Right ventricle myocardium inferior (tissue), 1 donor: ENCODE data around the gene OR6S1. TPM values are rescaled to one million over a fixed set of nuclear protein-coding genes. Genes with fewer than 3 reads are reported as not detected.
"Not testable (repeated sequence)": the region's sequence is repeated elsewhere in the genome, so short reads cannot be mapped to it uniquely, and the experiment has no call there.

ENCODE experiments used
- ATAC-seq: fragments of 200-7000 bp; cut with Tn5 transposase; one replicate; pipeline ENCODE4 v1.9.1; 2020; ENCODE audit warnings: mild to moderate bottlenecking, moderate library complexity
- DNase-seq: peaks from one replicate; pipeline ENCODE4 v3.0.0; 2021; ENCODE audit errors: missing footprints
- intact Hi-C: fragments of 100-400 bp; cut with DNase I; formaldehyde crosslinking; loops from one replicate; pipeline ENCODE4 v1.11.0; 2022
- total RNA-seq: library from RNA; stranded (reverse); fragmentation: NEBNext Ultra II Directional; extraction: Animal tissue kit (Norgen Biotek cat#: 25700); gene quantifications from one replicate; pipeline ENCODE4 v1.2.1, GENCODE V29; 2021
- donor health status: DM: no; HTN: yes; CAD: no; lungs with severe emphysema.

The OR6S1 gene
- total RNA-seq, 1 donor from 2014 or later: not detected

- intact Hi-C loops: no loop called here
- ATAC-seq (no peak), DNase-seq (no peak)
These were observed 40.0 kb downstream of the OR6S1 start for GRCh38 chr14:20601522-20601921.

- ATAC-seq (no peak), DNase-seq (no peak)
- intact Hi-C loops: no loop called here
These were observed 44.4 kb downstream of the OR6S1 start for GRCh38 chr14:20597108-20597507.

GRCh38 chr14:20595726-20596125 lies 45.8 kb downstream of the OR6S1 start:
- intact Hi-C loops, ATAC-seq, DNase-seq: not testable (repeated sequence)

- ATAC-seq: no peak
- intact Hi-C loops: no loop called here
- no peak for DNase-seq
These were observed 48.9 kb downstream of the OR6S1 start for GRCh38 chr14:20592574-20592973.

GRCh38 chr14:20591235-20591634 lies 50.3 kb downstream of the OR6S1 start, which contains the start of gene RNASE12:
RNASE12 (minus strand) TSS chr14:20591376; CDS start chr14:20590723, 653 bp downstream.
- ATAC-seq (no peak), DNase-seq (no peak)
- intact Hi-C loops: no loop called here

Other genes starting within 250 kb of the OR6S1 start
- gene TEP1, start 228.2 kb downstream of the OR6S1 start, total RNA-seq: 8.2 TPM
- 0.62 TPM for gene KLHL33, start 205.5 kb downstream of the OR6S1 start, total RNA-seq
- gene OSGEP, start 186.9 kb downstream of the OR6S1 start, total RNA-seq: 18.8 TPM
- gene APEX1, start 186.5 kb downstream of the OR6S1 start, total RNA-seq: 67.2 TPM
- gene PIP4P1, start 180.3 kb downstream of the OR6S1 start, total RNA-seq: 17.2 TPM
- gene PNP, start 172.3 kb downstream of the OR6S1 start, total RNA-seq: 7.6 TPM
- 0.27 TPM for gene RNASE10, start 136.2 kb downstream of the OR6S1 start, total RNA-seq
- gene RNASE9, start 80.6 kb downstream of the OR6S1 start, total RNA-seq: not detected
- gene RNASE11, start 53.7 kb downstream of the OR6S1 start, total RNA-seq: not detected
- not detected for gene RNASE12, start 50.3 kb downstream of the OR6S1 start, total RNA-seq
- 11.9 TPM for gene RNASE4, start 42.9 kb upstream of the OR6S1 start, total RNA-seq
- 4.5 TPM for gene ANG, start 47.1 kb upstream of the OR6S1 start, total RNA-seq
- not detected for gene EDDM3A, start 104.2 kb upstream of the OR6S1 start, total RNA-seq
- gene EDDM3B, start 126.7 kb upstream of the OR6S1 start, total RNA-seq: not detected
- gene RNASE6, start 139.6 kb upstream of the OR6S1 start, total RNA-seq: 8.3 TPM
- gene RNASE1, start 161.2 kb upstream of the OR6S1 start, total RNA-seq: 373 TPM
- not detected for gene RNASE3, start 249.7 kb upstream of the OR6S1 start, total RNA-seq